NCI-H524 (cell line): ENCODE measurements around the gene IQGAP3.

Experiments
- DNase-seq, 2 experiments: peaks; one replicate each; lab custom pipeline; 2025; lab: John Stamatoyannopoulos, UW

The IQGAP3 gene

DNA sequence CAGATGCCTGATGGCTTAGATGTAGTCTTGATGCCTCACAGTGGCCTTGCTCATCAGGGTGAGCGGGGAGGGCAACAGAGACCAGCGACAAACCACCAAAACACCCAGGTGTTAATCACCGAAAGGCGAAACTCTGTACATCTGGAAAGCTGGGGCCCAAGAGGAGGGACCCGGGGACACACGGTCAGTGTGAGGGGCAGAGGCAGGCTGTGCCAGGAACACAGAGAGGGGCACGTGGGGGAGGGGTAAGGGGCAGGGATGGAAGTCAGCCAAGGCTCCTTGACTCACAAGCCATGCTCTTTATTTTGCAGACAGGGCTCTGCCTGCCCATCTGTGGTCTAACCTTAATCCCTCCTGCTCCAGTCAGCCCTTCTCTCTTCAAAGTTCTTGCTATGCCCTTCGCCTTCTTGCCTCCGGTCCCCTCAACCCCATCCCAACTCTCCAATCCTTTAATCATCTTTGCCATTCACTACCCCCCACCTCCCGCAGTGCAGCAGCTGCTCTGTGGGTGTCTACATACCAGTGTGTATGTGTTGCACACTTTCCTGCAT, 76.1 kb downstream of the IQGAP3 start:
- peak; percentile 75 to 82 for DNase-seq

DNA sequence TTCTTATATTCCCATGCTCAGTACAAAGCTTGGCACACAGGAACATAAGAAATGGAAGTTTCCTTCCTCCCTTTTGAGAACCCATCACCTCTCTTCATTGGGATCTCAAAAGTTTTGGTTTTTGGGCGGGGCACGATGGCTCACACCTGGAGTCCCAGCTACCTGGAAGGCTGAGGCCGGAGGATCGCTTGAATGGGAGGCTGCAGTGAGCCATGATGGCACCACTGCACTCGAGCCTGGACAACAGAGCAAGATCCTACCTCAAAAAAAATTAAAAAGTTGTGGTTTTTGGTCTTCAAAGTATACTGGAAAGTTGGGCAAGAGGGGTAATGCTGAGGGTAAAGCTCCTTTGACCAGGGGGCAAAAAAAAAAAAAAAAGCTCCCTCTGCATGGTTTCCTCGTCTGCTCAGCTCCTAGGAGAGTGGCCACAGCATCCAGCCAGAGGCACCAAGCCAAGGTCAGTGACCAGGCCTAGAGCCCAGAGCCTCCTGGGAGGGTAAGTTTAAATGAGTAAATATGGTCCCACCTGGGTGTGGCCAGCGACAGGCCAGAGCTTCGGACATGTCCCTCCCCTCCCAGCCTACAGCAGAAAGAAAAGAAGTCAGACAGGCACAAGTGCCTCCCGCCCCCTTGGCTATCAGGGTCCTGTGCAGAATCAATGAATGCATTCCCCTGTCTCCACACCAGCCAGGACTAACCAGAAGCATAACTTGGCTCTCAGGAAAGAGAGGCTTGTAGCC, 76.8 kb downstream of the IQGAP3 start:
- DNase-seq = no peak

- DNase-seq = no peak
Observed at GRCh38 chr1:156494309-156494895, 78.0 kb downstream of the IQGAP3 start.

DNA sequence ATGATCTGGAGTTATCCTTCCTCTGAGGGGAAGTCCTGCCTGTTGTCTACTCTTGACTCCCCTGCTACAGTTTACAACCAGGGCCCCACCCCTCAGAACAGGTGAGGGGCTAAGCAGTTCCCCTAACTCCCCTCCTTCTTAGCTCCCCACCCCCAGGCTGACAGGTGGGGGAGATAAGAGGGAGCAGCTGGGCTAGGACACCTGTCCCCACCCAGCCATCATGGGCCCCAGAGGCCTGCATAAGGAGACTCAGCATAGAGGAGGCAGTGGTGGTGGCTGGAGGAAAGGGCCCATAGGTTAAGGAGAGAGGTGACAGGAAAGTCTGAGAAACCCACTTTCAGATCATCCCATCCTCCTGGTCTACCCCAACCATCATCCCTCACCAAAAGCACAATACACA, 78.6 kb downstream of the IQGAP3 start:
- DNase-seq = peak; percentile 29 to 44

DNA sequence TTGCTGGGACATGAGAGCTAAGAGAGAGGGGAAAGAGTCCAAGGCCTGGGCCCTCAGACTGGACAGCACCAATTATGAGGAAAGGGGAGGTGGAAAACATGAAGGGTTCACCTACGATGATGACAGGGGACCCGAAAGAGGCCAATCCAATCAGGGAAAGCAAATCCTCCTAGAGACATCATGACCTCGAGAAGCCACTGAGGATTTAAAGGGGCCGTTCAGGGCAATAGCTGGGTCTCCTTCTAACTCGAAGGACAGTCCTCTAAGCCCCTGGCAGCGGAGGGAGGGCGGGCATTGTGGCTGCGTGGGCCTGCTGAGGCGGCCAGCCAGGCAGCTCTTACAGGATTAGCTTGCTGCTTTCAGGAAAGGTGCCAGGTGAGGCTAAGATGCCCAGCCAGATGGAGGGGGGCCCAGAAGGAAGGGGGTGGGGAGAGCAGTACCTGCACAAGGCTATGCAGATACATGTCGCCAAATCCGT, 79.2 kb downstream of the IQGAP3 start:
- peak; percentile 26 to 54 for DNase-seq

- DNase-seq = no peak
Observed at GRCh38 chr1:156492591-156493080, 79.7 kb downstream of the IQGAP3 start.

DNA sequence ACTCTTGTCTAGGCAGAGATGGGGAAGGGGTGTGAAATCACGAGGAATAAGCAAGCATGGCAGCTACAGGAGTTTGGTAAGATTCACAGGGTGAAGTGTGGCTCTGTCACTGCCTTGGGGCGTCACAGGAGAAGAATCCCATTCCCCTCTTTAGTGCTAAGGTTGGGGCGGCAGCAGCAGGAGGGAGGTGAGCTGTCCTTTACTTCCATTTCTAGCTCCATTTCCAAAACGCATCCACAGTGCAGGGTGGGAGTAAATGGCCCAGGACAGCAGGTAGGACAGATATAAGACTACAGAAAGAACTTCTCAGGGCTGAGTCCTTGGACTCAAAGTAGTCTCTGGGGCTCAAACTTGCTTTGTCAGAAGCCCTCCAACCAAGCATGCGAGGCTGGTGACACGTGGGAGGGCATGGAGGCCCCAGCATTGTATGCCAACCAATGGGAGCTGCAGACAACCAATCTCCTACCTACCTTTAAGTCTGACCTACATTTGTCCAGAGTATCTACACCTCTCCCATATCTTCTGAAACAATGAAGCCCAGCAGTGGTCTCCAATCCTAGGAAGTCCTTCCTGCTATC, 80.3 kb downstream of the IQGAP3 start:
- DNase-seq = no peak

GRCh38 chr1:156491151-156491949, 81.0 kb downstream of the IQGAP3 start:
- DNase-seq = peak in 1 of 2 experiments; percentile 36

DNA sequence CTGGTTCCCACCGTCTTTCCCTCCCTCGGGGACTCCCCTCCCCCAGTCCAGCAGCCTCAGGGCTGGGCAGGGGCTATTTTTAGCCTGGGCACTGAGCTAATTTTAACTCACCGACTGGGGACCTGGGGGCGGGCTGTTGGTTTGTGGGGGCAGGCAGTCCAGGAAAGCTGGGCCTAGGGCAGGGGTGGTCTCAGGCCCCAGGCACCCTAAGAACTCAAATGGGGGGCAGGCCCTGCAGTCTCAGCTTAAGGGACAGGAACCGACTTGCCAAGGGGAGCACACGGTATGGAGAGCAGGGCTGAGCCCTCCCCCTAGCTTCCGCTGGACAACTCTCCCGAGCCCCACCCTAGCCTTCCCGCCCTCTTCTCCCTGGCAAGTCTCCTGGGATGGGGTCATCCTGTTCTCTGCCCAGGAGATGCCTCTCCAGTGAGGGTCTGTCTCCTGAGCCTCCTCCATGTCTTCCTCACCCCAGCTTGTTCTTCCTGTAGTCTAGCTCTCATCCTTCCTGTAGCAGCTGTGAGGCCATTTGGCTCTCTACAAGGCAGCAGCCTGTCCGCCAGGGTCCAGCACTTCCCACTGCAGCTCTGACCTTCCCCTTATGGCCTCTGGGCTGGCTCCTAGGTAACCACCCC, 81.8 kb downstream of the IQGAP3 start:
- DNase-seq = peak in 1 of 2 experiments; percentile 28

- DNase-seq = no peak
Observed at GRCh38 chr1:156489935-156490293, 82.5 kb downstream of the IQGAP3 start.

GRCh38 chr1:156489166-156489934, 83.0 kb downstream of the IQGAP3 start:
- DNase-seq = peak; percentile 93 to 96

- DNase-seq = no peak
Observed at GRCh38 chr1:156488566-156489165, 83.7 kb downstream of the IQGAP3 start.

GRCh38 chr1:156487862-156488261, 84.5 kb downstream of the IQGAP3 start:
- DNase-seq = no peak

DNA sequence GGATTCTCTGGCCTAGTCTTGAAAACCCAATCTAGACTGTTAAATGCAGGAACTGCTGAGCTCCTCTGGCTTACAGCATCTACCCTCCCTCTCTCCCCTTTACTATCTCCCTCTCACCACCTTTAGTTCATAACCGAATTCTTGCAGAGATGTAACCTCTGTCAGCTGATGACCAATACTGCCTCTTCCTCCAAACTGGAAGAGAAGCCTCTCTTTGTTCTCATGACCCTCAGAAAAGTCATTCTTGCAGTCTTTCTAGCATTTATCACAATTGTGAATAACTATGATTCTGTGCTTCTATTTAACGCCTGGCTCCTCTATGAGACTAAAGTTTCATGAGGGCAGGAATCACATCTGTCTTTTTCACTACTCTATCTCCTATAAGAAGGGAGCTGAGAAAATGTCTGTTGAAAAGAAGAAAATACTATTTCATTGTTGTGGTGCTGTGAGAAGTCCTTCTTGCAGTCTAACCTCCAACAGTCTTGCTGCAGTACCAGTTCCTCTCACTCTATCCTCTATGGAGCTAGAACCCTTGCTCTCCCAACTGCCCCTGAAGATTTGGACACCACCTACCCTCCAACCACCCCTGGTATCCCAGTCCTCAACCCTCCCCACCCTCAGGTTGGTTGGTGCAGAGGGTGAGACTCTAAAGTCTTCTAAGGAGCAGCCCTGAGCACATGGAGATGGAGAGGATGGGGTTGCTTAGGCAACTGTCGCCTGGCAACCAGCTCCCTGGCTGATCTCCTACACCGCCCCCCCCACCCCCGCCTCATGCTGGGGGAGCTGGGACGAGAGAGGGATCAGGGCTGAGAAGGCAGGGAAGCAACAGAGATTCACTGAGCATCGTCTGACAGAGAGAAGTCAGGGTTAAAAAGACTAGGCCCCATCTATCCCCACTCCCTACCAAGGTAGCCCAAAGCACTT, 85.7 kb downstream of the IQGAP3 start:
- DNase-seq = peak; percentile 60 to 62

GRCh38 chr1:156485984-156486383, 86.4 kb downstream of the IQGAP3 start:
- no peak for DNase-seq

GRCh38 chr1:156484480-156485058, 87.8 kb downstream of the IQGAP3 start:
- no peak for DNase-seq

DNA sequence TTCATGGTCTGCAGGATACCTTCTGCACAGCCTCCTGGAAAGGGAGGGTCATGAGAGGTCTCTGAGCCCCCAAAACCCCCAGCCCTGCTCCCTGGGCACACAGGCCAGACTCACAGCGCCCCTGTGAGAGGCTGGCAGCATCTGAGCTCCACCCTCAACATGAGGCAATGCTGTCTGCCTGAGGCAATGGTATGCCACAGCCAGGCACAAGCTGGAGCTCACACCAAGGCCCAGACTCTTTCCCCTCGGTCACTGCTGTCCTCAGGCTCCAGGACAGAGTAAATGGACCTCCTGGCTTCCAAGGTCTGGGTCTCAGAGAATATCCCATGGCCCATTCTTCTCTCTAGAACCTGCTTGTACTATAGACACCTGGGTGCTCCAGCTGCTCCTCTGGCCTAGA, 89.0 kb downstream of the IQGAP3 start:
- DNase-seq = no peak

DNA sequence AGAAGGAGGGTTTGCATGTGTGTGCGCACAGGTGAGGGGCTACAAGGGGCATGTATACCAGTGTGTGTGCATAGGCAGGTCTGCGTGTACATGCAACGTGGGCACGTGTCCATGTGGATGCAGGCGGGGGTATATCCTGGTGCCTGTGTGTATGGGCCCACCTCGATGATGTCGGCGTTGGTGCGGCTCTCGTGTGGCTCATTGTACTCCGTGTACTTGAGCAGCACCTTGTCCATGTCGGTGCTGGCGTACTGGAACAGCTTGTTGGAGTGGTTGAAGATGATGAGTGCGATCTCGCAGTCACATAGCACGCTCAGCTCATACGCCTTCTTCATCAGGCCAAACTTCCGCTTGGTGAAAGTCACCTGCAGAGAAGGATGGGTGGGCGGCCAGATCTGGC, 90.1 kb downstream of the IQGAP3 start:
- DNase-seq = no peak

GRCh38 chr1:156481527-156481926, 90.8 kb downstream of the IQGAP3 start:
- no peak for DNase-seq
